ENCODE data around the gene RAP1GDS1.

GRCh38 chr4:98394134-98394533 is 132.9 kb downstream of the RAP1GDS1 start:
- no peak for TF ChIP-seq ZFP3 (CRISPR knock-in tag; IDR thresholded peaks at IDR 0.05)
- no peak for TF ChIP-seq PATZ1 (CRISPR knock-in tag; IDR thresholded peaks at IDR 0.05; ENCODE audit: borderline replicate concordance)
- no peak for TF ChIP-seq ARNTL (CRISPR knock-in tag; IDR thresholded peaks at IDR 0.05; ENCODE audit: borderline replicate concordance, low read depth)
- no peak for TF ChIP-seq ZFP30 (CRISPR knock-in tag; IDR thresholded peaks at IDR 0.05)
- no peak for TF ChIP-seq ZNF8 (CRISPR knock-in tag; IDR thresholded peaks at IDR 0.05)

All from SK-N-SH treated with all-trans-retinoic acid at 6 μM for 48 hours (cell line).